Measurements from ENCODE around the gene OLFML1.

DNA sequence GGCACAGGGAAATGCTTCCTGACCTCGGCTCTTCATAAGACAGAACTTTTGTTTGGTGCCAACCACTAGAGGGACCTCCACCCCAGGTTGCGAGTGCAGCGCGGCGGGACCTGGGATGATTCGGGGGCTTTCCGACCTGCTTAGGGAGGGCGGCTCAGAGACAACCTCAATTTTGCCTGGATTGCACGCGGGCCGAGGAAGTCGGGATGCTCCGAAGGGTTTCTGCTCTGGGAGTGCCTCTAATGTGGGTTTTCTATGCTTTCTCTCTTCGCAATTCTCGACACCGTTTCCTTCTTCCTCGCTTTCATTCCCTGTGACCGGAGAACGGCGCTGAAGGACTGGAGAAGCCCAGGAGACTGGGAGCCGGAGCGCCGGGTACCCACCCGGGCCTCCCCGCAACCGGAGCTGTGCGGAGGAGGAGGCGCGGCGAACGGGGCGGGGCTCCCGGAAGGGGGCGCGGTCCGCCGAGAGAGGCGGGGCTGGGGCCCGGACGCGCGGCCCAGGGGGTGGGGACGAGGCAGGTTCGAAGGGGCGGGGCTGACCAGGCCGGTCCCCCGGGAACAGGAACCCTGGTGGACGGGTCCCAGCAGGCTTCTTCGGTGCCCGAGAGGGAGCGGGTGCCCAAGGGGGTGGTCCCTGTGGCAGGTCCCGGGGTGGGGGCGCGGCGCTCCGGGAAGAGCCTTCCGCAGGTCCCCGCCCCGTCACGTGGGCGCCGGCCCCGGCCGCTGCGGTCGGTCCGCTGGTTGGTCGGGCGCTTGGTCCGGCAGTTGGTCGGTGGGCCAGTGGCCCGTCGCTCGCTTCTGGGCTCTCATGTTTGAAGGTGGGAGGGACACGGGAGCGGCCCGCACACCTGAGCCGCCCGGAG, 28.2 kb downstream of the OLFML1 start, which contains the start of gene PPFIBP2:
- TF ChIP-seq ELF1 (CRISPR knock-in tag; IDR thresholded peaks at IDR 0.05) (no peak; the same call in 1 of the 2 replicates), ZNF274 (CRISPR knock-in tag; IDR thresholded peaks at IDR 0.05) (no peak)

Data from HepG2 (cell line).